Stimulated activated naive B cell treated with anti-CD40 and anti-IgM and Interleukin-4, amounts not matched to agents 10 μg/mL and 1 μg/mL and 100 μg/mL, for 72 hours (primary cell): Measurements from ENCODE around the gene CRELD2.

Source experiments
- ATAC-seq, 2 donors: fragments of 150-1000 bp; cut with Tn5 transposase; replicated peaks; 2 replicates each; pipeline ENCODE4 v1.10.0; 2021; ENCODE audit warnings: moderate library complexity in 1 of 2
- DNase-seq: peaks from one replicate; pipeline ENCODE4 v3.0.0; 2021
- H3K27ac Mint-ChIP-seq: one replicate; pipeline ENCODE4 v1.8.0; 2022; ENCODE audit warnings: mild to moderate bottlenecking, mixed read lengths
- H3K27me3 Mint-ChIP-seq, 2 donors: one replicate each; pipeline ENCODE4 v1.8.0; 2022; ENCODE audit warnings: mixed read lengths in 2 of 2
- H3K36me3 Mint-ChIP-seq, 2 donors: one replicate each; pipeline ENCODE4 v1.8.0; 2022; ENCODE audit warnings: mixed read lengths in 2 of 2, mild to moderate bottlenecking in 1 of 2
- H3K4me1 Mint-ChIP-seq, 2 donors: one replicate each; pipeline ENCODE4 v1.8.0; 2022; ENCODE audit warnings: mixed read lengths in 2 of 2, mild to moderate bottlenecking in 1 of 2
- H3K4me3 Mint-ChIP-seq, 2 donors: one replicate each; pipeline ENCODE4 v1.8.0; 2022; ENCODE audit warnings: mild to moderate bottlenecking in 2 of 2, mixed read lengths in 2 of 2, moderate library complexity in 1 of 2
- H3K9me3 Mint-ChIP-seq, 2 donors: one replicate each; pipeline ENCODE4 v1.8.0; 2022; ENCODE audit warnings: mixed read lengths in 2 of 2, mild to moderate bottlenecking in 1 of 2

Gene CRELD2

DNA sequence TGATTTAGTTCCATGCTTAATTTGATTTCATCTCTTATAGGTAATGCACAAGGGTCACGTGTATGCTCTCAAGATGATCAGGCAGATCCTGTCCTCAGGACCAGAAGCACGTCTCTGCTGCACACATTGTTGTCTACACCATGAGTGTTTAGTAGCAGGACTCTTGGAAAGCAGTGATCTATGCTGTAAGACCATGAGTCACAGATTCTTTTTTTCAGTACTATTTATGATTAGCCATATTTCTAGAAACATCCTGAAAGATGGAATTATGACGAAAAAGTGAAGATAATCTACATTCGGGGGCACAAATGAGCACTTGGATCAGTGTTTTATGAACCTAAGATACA, 35.2 kb upstream of the CRELD2 start:
- ATAC-seq (no peak), DNase-seq (no peak)
- H3K27me3 Mint-ChIP-seq = no peaks in the 10 kb centered on the region
- H3K36me3 Mint-ChIP-seq = peaks cover 45 to 65% of the 10 kb centered on the region in 2 donors
- H3K4me1 Mint-ChIP-seq = peaks cover 16 to 20% of the 10 kb centered on the region in 2 donors
- no peak overlapping the region for H3K4me3 Mint-ChIP-seq
- no peak overlapping the region for H3K27ac Mint-ChIP-seq
- H3K9me3 Mint-ChIP-seq = peaks cover 0 to 2% of the 10 kb centered on the region in 2 donors

DNA sequence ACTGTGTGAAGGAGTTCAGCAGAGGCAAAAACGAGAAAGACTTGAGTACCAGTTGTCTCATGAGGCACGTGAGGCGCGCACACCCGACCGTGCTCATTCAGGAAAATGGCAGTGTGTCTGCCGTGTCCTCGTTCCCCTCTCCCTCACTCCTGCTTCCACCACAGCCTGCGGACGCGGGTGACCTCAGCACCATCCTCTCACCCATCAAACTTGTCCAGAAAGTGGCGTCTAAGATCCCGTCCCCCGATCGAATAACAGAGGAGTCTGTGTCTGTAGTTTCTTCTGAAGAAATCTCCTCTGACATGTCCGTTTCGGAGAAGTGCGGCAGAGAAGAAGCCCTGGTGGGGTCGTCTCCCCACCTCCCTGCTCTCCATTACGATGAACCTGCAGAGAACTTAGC, 34.4 kb upstream of the CRELD2 start:
- peaks cover 0 to 2% of the 10 kb centered on the region in 2 donors for H3K9me3 Mint-ChIP-seq
- no peak overlapping the region for H3K4me3 Mint-ChIP-seq
- peaks cover 41 to 65% of the 10 kb centered on the region in 2 donors for H3K36me3 Mint-ChIP-seq
- no peaks in the 10 kb centered on the region for H3K27me3 Mint-ChIP-seq
- H3K4me1 Mint-ChIP-seq = peaks cover 16 to 20% of the 10 kb centered on the region in 2 donors
- no peak overlapping the region for H3K27ac Mint-ChIP-seq
- DNase-seq (no peak), ATAC-seq (no peak)

GRCh38 chr22:49884503-49885260, 33.8 kb upstream of the CRELD2 start:
- Mint-ChIP-seq H3K27ac (no peak overlapping the region), H3K9me3 (no peaks in the 10 kb centered on the region), H3K4me1 (peaks cover 16 to 20% of the 10 kb centered on the region in 2 donors), H3K4me3 (no peak overlapping the region), H3K36me3 (peaks cover 47 to 71% of the 10 kb centered on the region in 2 donors), H3K27me3 (no peaks in the 10 kb centered on the region)
- DNase-seq (no peak), ATAC-seq (no peak)

- H3K27ac Mint-ChIP-seq = no peak overlapping the region
- H3K4me1 Mint-ChIP-seq = peaks cover 10 to 14% of the 10 kb centered on the region in 2 donors
- H3K27me3 Mint-ChIP-seq = no peaks in the 10 kb centered on the region
- H3K4me3 Mint-ChIP-seq = no peak overlapping the region
- H3K9me3 Mint-ChIP-seq = no peaks in the 10 kb centered on the region
- no peak for ATAC-seq
- H3K36me3 Mint-ChIP-seq = peaks cover 49 to 72% of the 10 kb centered on the region in 2 donors
- DNase-seq = no peak
Measured at GRCh38 chr22:49885281-49885680, 33.2 kb upstream of the CRELD2 start.

GRCh38 chr22:49885881-49886280, 32.6 kb upstream of the CRELD2 start:
- H3K27me3 Mint-ChIP-seq = no peaks in the 10 kb centered on the region
- H3K9me3 Mint-ChIP-seq = no peaks in the 10 kb centered on the region
- no peak overlapping the region for H3K27ac Mint-ChIP-seq
- DNase-seq (no peak), ATAC-seq (no peak)
- peaks cover 52 to 74% of the 10 kb centered on the region in 2 donors for H3K36me3 Mint-ChIP-seq
- peaks cover 8 to 11% of the 10 kb centered on the region in 2 donors for H3K4me1 Mint-ChIP-seq
- no peak overlapping the region for H3K4me3 Mint-ChIP-seq

GRCh38 chr22:49886346-49887063, 31.9 kb upstream of the CRELD2 start:
- Mint-ChIP-seq H3K27ac (no peak overlapping the region), H3K36me3 (peaks cover 58 to 80% of the 10 kb centered on the region in 2 donors), H3K9me3 (no peaks in the 10 kb centered on the region), H3K27me3 (no peaks in the 10 kb centered on the region), H3K4me3 (peak overlapping the region in 1 of 2 donors; percentile 8), H3K4me1 (peaks cover 5 to 7% of the 10 kb centered on the region in 2 donors)
- ATAC-seq (no peak), DNase-seq (no peak)

GRCh38 chr22:49887064-49887451, 31.4 kb upstream of the CRELD2 start:
- no peak overlapping the region for H3K4me3 Mint-ChIP-seq
- H3K27ac Mint-ChIP-seq = no peak overlapping the region
- ATAC-seq (no peak), DNase-seq (no peak)
- H3K36me3 Mint-ChIP-seq = peaks cover 60 to 81% of the 10 kb centered on the region in 2 donors
- peaks cover 1 to 3% of the 10 kb centered on the region in 2 donors for H3K4me1 Mint-ChIP-seq
- no peaks in the 10 kb centered on the region for H3K9me3 Mint-ChIP-seq
- no peaks in the 10 kb centered on the region for H3K27me3 Mint-ChIP-seq

- no peaks in the 10 kb centered on the region for H3K4me1 Mint-ChIP-seq
- H3K27ac Mint-ChIP-seq = no peak overlapping the region
- H3K9me3 Mint-ChIP-seq = no peaks in the 10 kb centered on the region
- H3K4me3 Mint-ChIP-seq = no peak overlapping the region
- peaks cover 60 to 77% of the 10 kb centered on the region in 2 donors for H3K36me3 Mint-ChIP-seq
- H3K27me3 Mint-ChIP-seq = no peaks in the 10 kb centered on the region
- no peak for ATAC-seq
- no peak for DNase-seq
Measured at GRCh38 chr22:49887702-49888101, 30.7 kb upstream of the CRELD2 start.

GRCh38 chr22:49889071-49889470, 29.4 kb upstream of the CRELD2 start:
- ATAC-seq (no peak), DNase-seq (no peak)
- H3K9me3 Mint-ChIP-seq = peaks cover 0 to 3% of the 10 kb centered on the region in 2 donors
- H3K4me1 Mint-ChIP-seq = no peaks in the 10 kb centered on the region
- no peaks in the 10 kb centered on the region for H3K27me3 Mint-ChIP-seq
- H3K27ac Mint-ChIP-seq = no peak overlapping the region
- no peak overlapping the region for H3K4me3 Mint-ChIP-seq
- H3K36me3 Mint-ChIP-seq = peaks cover 64 to 76% of the 10 kb centered on the region in 2 donors

DNA sequence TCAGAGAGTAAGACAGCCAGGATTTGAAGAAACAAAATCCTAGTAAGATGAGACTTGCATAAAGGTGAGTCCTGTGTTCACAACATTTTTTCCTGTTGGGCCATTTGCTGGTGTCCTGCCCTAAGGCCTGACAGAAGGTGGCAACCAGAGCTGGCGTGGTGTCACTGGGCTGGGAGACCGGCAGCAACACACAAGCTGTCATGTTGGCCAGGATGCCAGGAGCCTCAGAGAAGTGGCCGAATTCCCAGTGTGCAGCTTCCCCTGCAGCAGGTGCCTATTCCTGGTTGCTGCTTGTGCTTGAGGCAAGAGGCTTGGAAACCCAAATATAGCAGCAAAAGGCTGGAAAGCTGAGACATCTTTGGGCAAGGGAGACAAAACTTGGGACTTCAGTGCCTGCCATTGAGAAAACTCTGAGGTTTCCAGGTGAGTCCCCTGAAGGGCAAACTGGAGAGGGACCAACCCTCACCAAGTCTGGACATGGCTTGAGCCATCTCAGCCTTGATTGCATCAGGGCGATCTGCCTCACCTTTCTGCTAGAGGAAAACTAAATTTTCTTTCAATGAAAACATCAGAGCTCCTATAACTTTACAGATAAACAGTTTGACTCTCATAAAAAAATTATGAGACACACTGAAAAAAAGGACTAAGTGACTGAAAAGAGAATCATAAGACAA, 26.1 kb upstream of the CRELD2 start:
- Mint-ChIP-seq H3K27ac (no peak overlapping the region), H3K36me3 (peaks cover 45 to 59% of the 10 kb centered on the region in 2 donors), H3K4me1 (peaks cover 4 to 9% of the 10 kb centered on the region in 2 donors), H3K27me3 (no peaks in the 10 kb centered on the region), H3K9me3 (peaks cover 6 to 9% of the 10 kb centered on the region in 2 donors), H3K4me3 (no peak overlapping the region)
- no peak for ATAC-seq
- no peak for DNase-seq

- Mint-ChIP-seq H3K9me3 (peaks cover 6 to 9% of the 10 kb centered on the region in 2 donors), H3K4me3 (no peak overlapping the region), H3K27me3 (no peaks in the 10 kb centered on the region), H3K4me1 (peaks cover 4 to 9% of the 10 kb centered on the region in 2 donors), H3K36me3 (peaks cover 45 to 55% of the 10 kb centered on the region in 2 donors), H3K27ac (no peak overlapping the region)
- DNase-seq (no peak), ATAC-seq (no peak)
Measured at GRCh38 chr22:49893025-49893424, 25.4 kb upstream of the CRELD2 start.

DNA sequence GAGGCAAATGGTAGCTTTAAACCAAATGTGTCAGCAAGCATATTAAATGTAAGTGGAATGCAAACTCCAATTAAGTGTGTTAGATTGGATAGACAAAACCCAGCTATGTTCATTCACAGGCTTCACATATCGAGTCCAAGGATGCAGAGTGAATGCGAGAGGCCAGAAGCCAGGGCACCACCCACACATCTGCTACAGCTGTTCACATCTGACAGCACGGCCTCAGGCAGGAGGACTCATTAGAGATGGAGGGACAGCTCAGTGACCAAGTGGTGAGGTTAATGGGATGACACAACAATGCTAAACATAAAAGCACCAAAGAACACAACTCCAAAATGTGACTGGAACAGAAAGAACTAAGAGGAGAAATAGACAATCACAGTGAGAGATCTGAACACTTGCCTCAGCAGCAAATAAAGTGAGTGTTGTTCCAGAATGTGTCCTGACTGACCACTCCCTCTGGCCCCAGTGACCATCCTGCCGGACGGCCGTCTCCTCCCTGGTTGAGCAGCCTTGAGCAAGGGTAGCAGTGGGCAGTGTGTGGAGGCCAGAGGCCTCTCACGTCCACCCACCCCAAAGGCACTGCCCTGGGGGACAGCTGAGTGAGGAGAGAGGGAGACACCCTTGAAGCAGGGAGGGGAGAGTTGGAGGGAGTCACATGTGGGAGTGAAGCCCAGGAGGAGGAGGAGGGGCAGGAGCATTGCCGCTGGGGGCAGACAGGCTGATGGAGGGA, 23.9 kb upstream of the CRELD2 start:
- Mint-ChIP-seq H3K27ac (peak overlapping the region; percentile 25), H3K4me1 (peaks cover 4 to 9% of the 10 kb centered on the region in 2 donors), H3K27me3 (no peaks in the 10 kb centered on the region), H3K9me3 (peaks cover 6 to 9% of the 10 kb centered on the region in 2 donors), H3K4me3 (no peak overlapping the region), H3K36me3 (peaks cover 44 to 55% of the 10 kb centered on the region in 2 donors)
- DNase-seq (no peak), ATAC-seq (no peak)

- Mint-ChIP-seq H3K27me3 (no peaks in the 10 kb centered on the region), H3K27ac (no peak overlapping the region), H3K9me3 (peaks cover 9 to 10% of the 10 kb centered on the region in 2 donors), H3K4me3 (no peak overlapping the region), H3K4me1 (peaks cover 4 to 9% of the 10 kb centered on the region in 2 donors), H3K36me3 (peaks cover 37 to 53% of the 10 kb centered on the region in 2 donors)
- ATAC-seq (no peak), DNase-seq (no peak)
Measured at GRCh38 chr22:49896201-49896600, 22.2 kb upstream of the CRELD2 start.
